Measurements from ENCODE around the gene YPEL1. TPM values are rescaled to one million over a fixed set of nuclear protein-coding genes. Genes with fewer than 3 reads are reported as not detected.
A peak's percentile ranks its signal among the peaks of the same experiment; 100 is the strongest.

The YPEL1 gene
- total RNA-seq, 1 donor from 2014 or later = 0.26 TPM

GRCh38 chr22:21758091-21758864 is 22.7 kb upstream of the YPEL1 start:
- Histone ChIP-seq H3K4me3 (ENCODE audit: low read depth, low read length) (no peak overlapping the region), H3K27me3 (ENCODE audit: control insufficient read depth, insufficient read depth, low read length) (no peaks in the 10 kb centered on the region), H3K36me3 (ENCODE audit: control insufficient read depth, insufficient read depth, low read length) (peaks cover 3% of the 10 kb centered on the region)
- TF ChIP-seq CTCF (IDR thresholded peaks at IDR 0.05; ENCODE audit: insufficient read depth, low read length, severe bottlenecking) = no peak
- FAIRE-seq (no peak), DNase-seq (ENCODE audit: low read depth) (no peak)

- Histone ChIP-seq H3K4me3 (ENCODE audit: low read depth, low read length) (no peak overlapping the region), H3K36me3 (ENCODE audit: control insufficient read depth, insufficient read depth, low read length) (peaks cover 2% of the 10 kb centered on the region), H3K27me3 (ENCODE audit: control insufficient read depth, insufficient read depth, low read length) (no peaks in the 10 kb centered on the region)
- FAIRE-seq = no peak
- TF ChIP-seq CTCF (IDR thresholded peaks at IDR 0.05; ENCODE audit: insufficient read depth, low read length, severe bottlenecking) = no peak
- peak; percentile 85 for DNase-seq (ENCODE audit: low read depth)
Observed at GRCh38 chr22:21755851-21756284, 20.3 kb upstream of the YPEL1 start.

- no peak for FAIRE-seq
- DNase-seq (ENCODE audit: low read depth) = no peak
- no peak overlapping the region for H3K4me3 ChIP-seq (ENCODE audit: low read depth, low read length)
- no peak for TF ChIP-seq CTCF (IDR thresholded peaks at IDR 0.05; ENCODE audit: insufficient read depth, low read length, severe bottlenecking)
- peaks cover 2% of the 10 kb centered on the region for H3K36me3 ChIP-seq (ENCODE audit: control insufficient read depth, insufficient read depth, low read length)
- H3K27me3 ChIP-seq (ENCODE audit: control insufficient read depth, insufficient read depth, low read length) = no peaks in the 10 kb centered on the region
Observed at GRCh38 chr22:21754523-21754922, 18.9 kb upstream of the YPEL1 start.

GRCh38 chr22:21753374-21754111 is 17.9 kb upstream of the YPEL1 start:
- Histone ChIP-seq H3K4me3 (ENCODE audit: low read depth, low read length) (no peak overlapping the region), H3K36me3 (ENCODE audit: control insufficient read depth, insufficient read depth, low read length) (no peaks in the 10 kb centered on the region), H3K27me3 (ENCODE audit: control insufficient read depth, insufficient read depth, low read length) (no peaks in the 10 kb centered on the region)
- DNase-seq (ENCODE audit: low read depth) (no peak), FAIRE-seq (no peak)
- TF ChIP-seq CTCF (IDR thresholded peaks at IDR 0.05; ENCODE audit: insufficient read depth, low read length, severe bottlenecking) = no peak

GRCh38 chr22:21752276-21752675 is 16.7 kb upstream of the YPEL1 start:
- DNase-seq (ENCODE audit: low read depth) (no peak), FAIRE-seq (no peak)
- TF ChIP-seq CTCF (IDR thresholded peaks at IDR 0.05; ENCODE audit: insufficient read depth, low read length, severe bottlenecking) = no peak
- H3K4me3 ChIP-seq (ENCODE audit: low read depth, low read length) = no peak overlapping the region
- no peaks in the 10 kb centered on the region for H3K36me3 ChIP-seq (ENCODE audit: control insufficient read depth, insufficient read depth, low read length)
- no peaks in the 10 kb centered on the region for H3K27me3 ChIP-seq (ENCODE audit: control insufficient read depth, insufficient read depth, low read length)

Measured in bronchial epithelial cell (primary cell).